Smooth muscle cell (in vitro differentiated cells): ENCODE results near the gene LRP1B. TPM values are rescaled to one million over a fixed set of nuclear protein-coding genes. Genes with fewer than 3 reads are reported as not detected.

Source experiments
- DNase-seq: peaks from one replicate; lab custom pipeline; 2025; ENCODE audit not compliant: unreplicated experiment; lab: John Stamatoyannopoulos, UW
- H2AFZ ChIP-seq: fragments of 200-600 bp; sonication (generic); 2 replicates; pipeline ENCODE4 v1.6.0; 2016; ENCODE audit warnings: antibody characterized with exemption, low read depth, mild to moderate bottlenecking
- H3F3A ChIP-seq: fragments of 200-600 bp; sonication (generic); 2 replicates; pipeline ENCODE4 v1.6.0; 2017; ENCODE audit warnings: antibody characterized with exemption, low read depth
- H3K27ac ChIP-seq: fragments of 200-600 bp; sonication (generic); 2 replicates; pipeline ENCODE4 v1.5.1; 2016; ENCODE audit warnings: low read depth, mild to moderate bottlenecking
- H3K27me3 ChIP-seq: fragments of 200-600 bp; sonication (generic); 2 replicates; pipeline ENCODE4 v1.6.1; 2016; ENCODE audit warnings: low read depth, mild to moderate bottlenecking
- H3K36me3 ChIP-seq: fragments of 200-600 bp; sonication (generic); 2 replicates; pipeline ENCODE4 v1.5.1; 2016; ENCODE audit warnings: low read depth
- H3K4me1 ChIP-seq: fragments of 200-600 bp; sonication (generic); 2 replicates; pipeline ENCODE4 v1.5.1; 2016; ENCODE audit warnings: low read depth
- H3K4me2 ChIP-seq: fragments of 200-600 bp; sonication (generic); 2 replicates; pipeline ENCODE4 v1.6.0; 2016; ENCODE audit warnings: mild to moderate bottlenecking
- H3K4me3 ChIP-seq: fragments of 200-600 bp; sonication (generic); 2 replicates; pipeline ENCODE4 v1.5.1; 2016; ENCODE audit warnings: mild to moderate bottlenecking
- H3K79me2 ChIP-seq: fragments of 200-600 bp; sonication (generic); 2 replicates; pipeline ENCODE4 v1.6.0; 2016; ENCODE audit warnings: low read depth, mild to moderate bottlenecking
- H3K9ac ChIP-seq: fragments of 200-600 bp; sonication (generic); 2 replicates; pipeline ENCODE4 v1.6.0; 2016; ENCODE audit warnings: low read depth
- H3K9me3 ChIP-seq: fragments of 200-600 bp; sonication (generic); replicated peaks from 2 replicates; pipeline ENCODE4 v1.5.1; 2016; ENCODE audit warnings: low read depth
- H4K20me1 ChIP-seq: fragments of 200-600 bp; sonication (generic); 2 replicates; pipeline ENCODE4 v1.6.0; 2016; ENCODE audit warnings: low read depth
- WGBS: methylation state at CpG from one replicate; pipeline ENCODE4 v1.1.7; 2016; ENCODE audit warnings: low lambda C conversion rate; 5-methylcytosine and 5-hydroxymethylcytosine counted together
- polyA plus RNA-seq: library from polyadenylated mRNA; unstranded; fragments of >200 nt; fragmentation: Nextera tagmentation; extraction: Ambion mirVana; gene quantifications from 2 replicates; pipeline ENCODE4 v1.2.1, GENCODE V29; 2016
- total RNA-seq: library from RNA; depleted of rRNA; stranded (reverse); fragments of >200 nt; gene quantifications from 2 replicates; pipeline ENCODE4 v1.2.3, GENCODE V29; 2014
- TF ChIP-seq, protein P1 (sequence below): fragments of 200-600 bp; sonication (generic); IDR thresholded peaks from 2 replicates; pipeline ENCODE4 v1.5.1; 2017; ENCODE audit warnings: borderline replicate concordance, mild to moderate bottlenecking, antibody characterized with exemption; ENCODE audit not compliant: insufficient read depth, poor library complexity, severe bottlenecking

LRP1B gene
- total and polyA plus RNA-seq, 2 experiments from 2014 or later, result 0.08 to 2.9 TPM

DNA sequence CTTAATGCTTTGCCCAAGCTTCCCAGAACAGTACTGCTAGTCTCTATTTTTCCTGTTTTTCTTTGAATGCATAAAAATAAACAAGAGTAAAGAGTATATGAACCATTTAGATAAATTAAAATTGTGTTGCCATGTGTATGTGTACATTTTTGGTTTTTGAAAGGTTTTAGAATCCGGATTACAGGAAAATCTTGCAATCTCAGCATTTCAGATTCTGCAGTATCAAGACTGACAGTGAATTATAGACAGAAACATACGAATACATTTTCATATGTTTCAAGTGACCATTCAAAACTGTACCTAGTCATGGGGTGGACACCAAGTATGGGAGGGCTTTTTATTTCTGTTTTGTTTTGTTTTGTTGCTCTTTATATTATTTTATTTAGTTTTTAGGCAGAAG, 604.1 kb downstream of the LRP1B start:
- H3K36me3 ChIP-seq, result no peaks in the 10 kb centered on the region
- WGBS, result 90% methylated on average over 2 of the region's 2 CpGs
- H3F3A ChIP-seq, result no peaks in the 10 kb centered on the region
- no peaks in the 10 kb centered on the region for H4K20me1 ChIP-seq
- no peak overlapping the region for H2AFZ ChIP-seq
- DNase-seq, result no peak
- TF ChIP-seq, protein P1, sequence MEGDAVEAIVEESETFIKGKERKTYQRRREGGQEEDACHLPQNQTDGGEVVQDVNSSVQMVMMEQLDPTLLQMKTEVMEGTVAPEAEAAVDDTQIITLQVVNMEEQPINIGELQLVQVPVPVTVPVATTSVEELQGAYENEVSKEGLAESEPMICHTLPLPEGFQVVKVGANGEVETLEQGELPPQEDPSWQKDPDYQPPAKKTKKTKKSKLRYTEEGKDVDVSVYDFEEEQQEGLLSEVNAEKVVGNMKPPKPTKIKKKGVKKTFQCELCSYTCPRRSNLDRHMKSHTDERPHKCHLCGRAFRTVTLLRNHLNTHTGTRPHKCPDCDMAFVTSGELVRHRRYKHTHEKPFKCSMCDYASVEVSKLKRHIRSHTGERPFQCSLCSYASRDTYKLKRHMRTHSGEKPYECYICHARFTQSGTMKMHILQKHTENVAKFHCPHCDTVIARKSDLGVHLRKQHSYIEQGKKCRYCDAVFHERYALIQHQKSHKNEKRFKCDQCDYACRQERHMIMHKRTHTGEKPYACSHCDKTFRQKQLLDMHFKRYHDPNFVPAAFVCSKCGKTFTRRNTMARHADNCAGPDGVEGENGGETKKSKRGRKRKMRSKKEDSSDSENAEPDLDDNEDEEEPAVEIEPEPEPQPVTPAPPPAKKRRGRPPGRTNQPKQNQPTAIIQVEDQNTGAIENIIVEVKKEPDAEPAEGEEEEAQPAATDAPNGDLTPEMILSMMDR, result no peak
- H3K4me2 ChIP-seq, result no peak overlapping the region
- H3K4me1 ChIP-seq, result peaks cover 7% of the 10 kb centered on the region
- no peaks in the 10 kb centered on the region for H3K27me3 ChIP-seq
- H3K27ac ChIP-seq, result no peak overlapping the region
- no peak overlapping the region for H3K9ac ChIP-seq
- no peak overlapping the region for H3K4me3 ChIP-seq
- no peaks in the 10 kb centered on the region for H3K9me3 ChIP-seq
- no peaks in the 10 kb centered on the region for H3K79me2 ChIP-seq

DNA sequence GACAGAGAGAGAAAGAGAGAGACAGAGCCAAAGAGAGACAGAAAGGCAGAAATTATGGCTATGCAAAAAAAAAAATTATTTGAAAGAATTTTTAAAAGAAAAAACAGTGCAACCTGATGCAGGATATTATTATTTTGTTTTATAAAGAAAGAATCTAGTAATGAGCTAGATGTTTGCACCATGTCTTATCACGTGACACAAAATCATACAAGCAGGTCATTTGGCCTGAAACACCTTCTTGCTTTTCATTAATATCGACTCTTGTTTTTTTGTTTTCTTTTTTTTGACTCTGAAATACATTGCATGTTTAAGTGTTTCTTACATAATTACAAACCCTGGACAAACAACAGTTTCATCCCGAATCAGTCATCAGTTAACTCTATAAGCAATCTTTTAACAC, 606.0 kb downstream of the LRP1B start:
- DNase-seq, result no peak
- Histone ChIP-seq H3K4me3 (no peak overlapping the region), H3K79me2 (no peaks in the 10 kb centered on the region), H3F3A (no peaks in the 10 kb centered on the region), H4K20me1 (no peaks in the 10 kb centered on the region), H3K36me3 (no peaks in the 10 kb centered on the region), H3K27ac (no peak overlapping the region), H2AFZ (no peak overlapping the region), H3K27me3 (no peaks in the 10 kb centered on the region), H3K4me2 (no peak overlapping the region), H3K9ac (no peak overlapping the region), H3K9me3 (no peaks in the 10 kb centered on the region), H3K4me1 (peaks cover 7% of the 10 kb centered on the region)
- WGBS, result 67% methylated on average over 3 of the region's 3 CpGs
- TF ChIP-seq, protein P1, result no peak

DNA sequence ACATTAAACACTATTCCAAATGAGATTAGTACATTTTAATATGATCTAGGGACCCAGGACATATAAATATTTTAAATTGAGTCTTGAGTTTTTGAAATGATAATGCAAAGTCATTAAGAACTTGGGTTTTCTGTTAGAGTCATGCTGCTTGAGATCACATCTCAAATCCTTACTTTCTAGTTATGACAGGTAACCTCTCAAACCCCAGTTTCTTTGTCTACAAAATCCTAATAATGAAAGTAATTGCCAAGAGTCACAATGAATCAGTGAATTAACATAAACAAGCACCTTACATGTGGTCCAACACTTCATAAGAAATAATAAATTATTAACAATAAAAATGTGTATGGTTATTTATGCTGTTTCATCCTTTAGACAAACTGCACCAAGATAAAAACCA, 607.6 kb downstream of the LRP1B start:
- Histone ChIP-seq H3K9me3 (no peaks in the 10 kb centered on the region), H4K20me1 (no peaks in the 10 kb centered on the region), H3K4me1 (no peaks in the 10 kb centered on the region), H3K27ac (no peak overlapping the region), H3F3A (no peaks in the 10 kb centered on the region), H2AFZ (no peak overlapping the region), H3K79me2 (no peaks in the 10 kb centered on the region), H3K36me3 (no peaks in the 10 kb centered on the region), H3K27me3 (no peaks in the 10 kb centered on the region), H3K4me2 (no peak overlapping the region), H3K4me3 (no peak overlapping the region), H3K9ac (no peak overlapping the region)
- TF ChIP-seq, protein P1, result no peak
- no peak for DNase-seq

DNA sequence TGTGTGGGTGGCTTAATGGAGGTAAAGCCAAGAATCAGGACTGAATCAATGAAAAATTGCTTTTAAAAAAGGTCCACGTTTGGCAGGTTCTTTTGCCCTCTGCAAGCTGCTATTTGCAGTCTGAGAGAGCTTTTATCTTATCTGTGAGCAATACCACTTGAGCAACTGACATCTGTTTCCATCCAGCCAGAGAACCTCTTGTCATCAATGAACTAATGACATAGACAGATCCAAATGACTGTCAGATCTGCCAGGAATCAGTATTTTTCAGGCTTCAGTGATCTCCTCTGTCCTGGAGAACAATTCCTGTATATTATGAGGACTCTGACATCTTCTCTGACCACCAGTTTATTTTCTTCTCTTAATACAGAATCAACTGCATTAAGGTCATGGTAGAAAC, 608.1 kb downstream of the LRP1B start:
- Histone ChIP-seq H3K4me1 (no peaks in the 10 kb centered on the region), H3K27ac (no peak overlapping the region), H3K4me2 (no peak overlapping the region), H3K36me3 (no peaks in the 10 kb centered on the region), H3K4me3 (no peak overlapping the region), H3K9ac (no peak overlapping the region), H4K20me1 (no peaks in the 10 kb centered on the region), H2AFZ (no peak overlapping the region), H3F3A (no peaks in the 10 kb centered on the region), H3K79me2 (no peaks in the 10 kb centered on the region), H3K27me3 (no peaks in the 10 kb centered on the region), H3K9me3 (no peaks in the 10 kb centered on the region)
- DNase-seq, result no peak
- 6% methylated on average over 1 of the region's 1 CpG for WGBS
- TF ChIP-seq, protein P1, result no peak
